SK-N-SH (cell line): ENCODE measurements around the gene CAPS2. TPM values are rescaled to one million over a fixed set of nuclear protein-coding genes. Genes with fewer than 3 reads are reported as not detected.

Experiments used
- CTCF ChIA-PET: fragments of 300-600, 350-600 bp; formaldehyde crosslinking; extraction: SDS; loops from one replicate; lab custom pipeline; 2021; lab: Yijun Ruan, JAX
- POLR2A ChIA-PET: fragments of 350-600 bp; sonication (Branson Sonifier 250); formaldehyde crosslinking; extraction: SDS; loops from one replicate; lab custom pipeline; 2020; ENCODE audit warnings: antibody characterized with exemption, inconsistent platforms; lab: Yijun Ruan, JAX
- DNase-seq: peaks from one replicate; pipeline ENCODE4 v3.0.0; 2012
- H2AFZ ChIP-seq: fragments of 200-600 bp; sonication (generic); 2 replicates; pipeline ENCODE4 v1.8.1; 2016; ENCODE audit warnings: antibody characterized with exemption, mild to moderate bottlenecking, low read depth
- H3F3A ChIP-seq: fragments of 200-600 bp; sonication (generic); replicated peaks from 2 replicates; pipeline ENCODE3; 2016; ENCODE audit warnings: antibody characterized with exemption, mild to moderate bottlenecking; ENCODE audit not compliant: insufficient read depth
- H3K27ac ChIP-seq, 2 experiments: fragments of 200-500 bp in 1 of 2; fragments of 200-600 bp in 1 of 2; sonication (Bioruptor generic) in 1 of 2; sonication (generic), shearing (Covaris generic) in 1 of 2; 2 replicates each; pipeline versions ENCODE4 v1.5.1 to v1.6.1; 2014 to 2016; ENCODE audit warnings: low read depth in 2 of 2, inconsistent platforms in 1 of 2, low read length in 1 of 2, mild to moderate bottlenecking in 1 of 2, mixed read lengths in 1 of 2
- H3K27me3 ChIP-seq: fragments of 200-600 bp; sonication (generic), shearing (Covaris generic); 2 replicates; pipeline ENCODE4 v1.6.1; 2016; ENCODE audit warnings: mixed run types; ENCODE audit not compliant: insufficient read depth
- H3K36me3 ChIP-seq, 2 experiments: fragments of 200-500 bp in 1 of 2; fragments of 200-600 bp in 1 of 2; sonication (Bioruptor generic) in 1 of 2; sonication (generic) in 1 of 2; replicated peaks in 1 of 2; 2 replicates each; pipeline versions ENCODE3 to v1.5.1; 2014 to 2016; ENCODE audit warnings: low read length in 1 of 2, mild to moderate bottlenecking in 1 of 2; ENCODE audit not compliant: insufficient read depth in 2 of 2, control insufficient read depth in 1 of 2
- H3K4me1 ChIP-seq, 2 experiments: fragments of 200-500 bp in 1 of 2; fragments of 200-600 bp in 1 of 2; sonication (Bioruptor generic) in 1 of 2; sonication (generic), shearing (Covaris generic) in 1 of 2; 2 replicates each; pipeline versions ENCODE4 v1.5.1 to v1.6.1; 2014 to 2016; ENCODE audit warnings: low read depth in 1 of 2, low read length in 1 of 2, mixed run types in 1 of 2; ENCODE audit not compliant: insufficient read depth in 2 of 2, control insufficient read depth in 1 of 2
- H3K4me2 ChIP-seq: fragments of 200-600 bp; sonication (generic), shearing (Covaris generic); 2 replicates; pipeline ENCODE4 v1.6.1; 2017; ENCODE audit warnings: mixed run types
- H3K4me3 ChIP-seq, 2 experiments: fragments of 200-500 bp in 1 of 2; fragments of 200-600 bp in 1 of 2; sonication (Bioruptor generic) in 1 of 2; sonication (generic), shearing (Covaris generic) in 1 of 2; 2 replicates each; pipeline versions ENCODE4 v1.5.1 to v1.8.1; 2014 to 2016; ENCODE audit warnings: low read depth in 2 of 2, inconsistent platforms in 1 of 2, low read length in 1 of 2, mild to moderate bottlenecking in 1 of 2, mixed read lengths in 1 of 2, moderate library complexity in 1 of 2
- H3K79me2 ChIP-seq: fragments of 200-600 bp; sonication (generic); 2 replicates; pipeline ENCODE4 v1.8.1; 2017; ENCODE audit warnings: mild to moderate bottlenecking; ENCODE audit not compliant: insufficient read depth
- H3K9ac ChIP-seq: fragments of 200-600 bp; sonication (generic); 2 replicates; pipeline ENCODE4 v1.6.1; 2017; ENCODE audit warnings: mixed run types
- H3K9me2 ChIP-seq: fragments of 200-600 bp; sonication (generic); 2 replicates; pipeline ENCODE4 v1.6.1; 2017; ENCODE audit warnings: mixed run types
- H3K9me3 ChIP-seq: fragments of 200-600 bp; sonication (generic); 2 replicates; pipeline ENCODE4 v1.6.1; 2017; ENCODE audit warnings: mixed run types, mild to moderate bottlenecking, moderate library complexity
- H4K20me1 ChIP-seq: fragments of 200-600 bp; sonication (generic); 2 replicates; pipeline ENCODE4 v1.6.1; 2017; ENCODE audit warnings: mild to moderate bottlenecking, mixed run types; ENCODE audit not compliant: insufficient read depth
- CHD2 ChIP-seq: fragments of 150-350 bp; IDR thresholded peaks from 2 replicates; pipeline ENCODE4 v1.6.1; 2018; ENCODE audit warnings: low read length; ENCODE audit not compliant: partially characterized antibody
- ELF1 ChIP-seq: IDR thresholded peaks from 2 replicates; pipeline ENCODE4 v1.4.0; 2012
- EP300 ChIP-seq, 2 experiments: IDR thresholded peaks; 2 replicates each; pipeline versions ENCODE4 v1.4.0 to v1.6.1; 2012; ENCODE audit warnings: borderline replicate concordance in 1 of 2, low read depth in 1 of 2, low read length in 1 of 2
- EZH2phosphoT487 ChIP-seq: fragments of 200-600 bp; sonication (generic); IDR thresholded peaks from 2 replicates; pipeline ENCODE4 v1.6.1; 2017; ENCODE audit warnings: low read depth, mixed run types, mild to moderate bottlenecking, antibody characterized with exemption, moderate library complexity, borderline replicate concordance
- FOSL2 ChIP-seq: IDR thresholded peaks from 2 replicates; pipeline ENCODE4 v1.4.0; 2012; ENCODE audit warnings: low read depth, mild to moderate bottlenecking, moderate library complexity, borderline replicate concordance
- FOXJ3 ChIP-seq: sonication (generic); formaldehyde crosslinking; IDR thresholded peaks from 2 replicates; pipeline ENCODE4 v1.5.1; 2020; ENCODE audit warnings: mild to moderate bottlenecking, missing genetic modification reagents
- FOXM1 ChIP-seq: IDR thresholded peaks from 2 replicates; pipeline ENCODE4 v1.4.0; 2012; ENCODE audit warnings: low read depth, mild to moderate bottlenecking
- IRF3 ChIP-seq: fragments of 150-350 bp; IDR thresholded peaks from 2 replicates; pipeline ENCODE4 v1.6.1; 2016; ENCODE audit warnings: mild to moderate bottlenecking, low read depth, low read length
- JUND ChIP-seq: IDR thresholded peaks from 2 replicates; pipeline ENCODE4 v1.4.0; 2012
- NRF1 ChIP-seq: IDR thresholded peaks from 2 replicates; pipeline ENCODE4 v1.6.1; 2012; ENCODE audit warnings: low read depth, mild to moderate bottlenecking, low read length
- POLR2AphosphoS5 ChIP-seq: IDR thresholded peaks from 2 replicates; pipeline ENCODE4 v1.6.1; 2012; ENCODE audit warnings: low read depth, low read length
- RAD21 ChIP-seq: IDR thresholded peaks from 2 replicates; pipeline ENCODE4 v1.6.1; 2012; ENCODE audit warnings: mild to moderate bottlenecking, low read length
- RFX5 ChIP-seq: IDR thresholded peaks from 2 replicates; pipeline ENCODE4 v1.6.1; 2012; ENCODE audit warnings: mild to moderate bottlenecking, improper control_type of control experiment, low read length
- RXRA ChIP-seq: IDR thresholded peaks from 2 replicates; pipeline ENCODE4 v1.4.0; 2012; ENCODE audit warnings: low read depth, mild to moderate bottlenecking, borderline replicate concordance
- TCF12 ChIP-seq: IDR thresholded peaks from 2 replicates; pipeline ENCODE4 v1.4.0; 2012
- TEAD4 ChIP-seq: IDR thresholded peaks from 2 replicates; pipeline ENCODE4 v1.4.0; 2012; ENCODE audit warnings: mild to moderate bottlenecking, borderline replicate concordance; ENCODE audit not compliant: insufficient read depth
- ZBTB33 ChIP-seq: IDR thresholded peaks from 2 replicates; pipeline ENCODE4 v1.4.0; 2012; ENCODE audit warnings: low read depth, borderline replicate concordance
- WGBS: methylation state at CpG from one replicate; pipeline ENCODE4 v1.1.6; 2017; ENCODE audit warnings: low lambda C conversion rate; 5-methylcytosine and 5-hydroxymethylcytosine counted together
- polyA plus RNA-seq, 3 experiments: library from polyadenylated mRNA; depleted of rRNA; stranded (reverse); fragments of >200 nt; gene quantifications; 2 replicates each; pipeline ENCODE4 v1.2.3, GENCODE V29; 2012
- TF ChIP-seq, protein P1 (sequence below): IDR thresholded peaks from 2 replicates; pipeline ENCODE4 v1.6.1; 2012; ENCODE audit warnings: mild to moderate bottlenecking, low read depth, low read length, moderate library complexity
- TF ChIP-seq, protein P2 (sequence below): IDR thresholded peaks from 2 replicates; pipeline ENCODE4 v1.4.0; 2012; ENCODE audit warnings: low read depth, borderline replicate concordance
- TF ChIP-seq, protein P3 (sequence below): fragments of 200-600 bp; sonication (generic); IDR thresholded peaks from 2 replicates; pipeline ENCODE4 v1.6.1; 2017; ENCODE audit warnings: antibody characterized with exemption, mild to moderate bottlenecking, moderate library complexity

CAPS2 gene
- polyA plus RNA-seq, 1 of the 3 experiments (the other 2 are of a cell fraction) = 5.7 TPM

DNA sequence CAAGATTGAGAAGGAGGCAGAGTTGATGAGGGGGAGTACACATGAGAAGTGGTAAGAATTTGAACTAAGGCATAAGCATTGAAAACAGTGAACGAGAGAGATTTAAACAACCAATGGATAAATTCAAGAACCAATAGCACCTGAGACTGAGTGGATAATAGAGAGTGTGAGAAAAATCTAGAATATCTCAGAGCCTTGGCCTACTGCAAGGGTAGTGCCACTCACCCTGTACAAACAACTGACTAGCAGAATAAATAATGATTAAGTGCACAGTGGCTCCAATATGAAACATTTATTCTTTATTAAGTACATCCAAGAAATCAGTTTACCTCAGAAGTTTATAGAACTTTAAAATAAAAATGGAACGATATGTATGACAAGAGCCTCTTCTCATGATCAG, 54.4 kb downstream of the CAPS2 start:
- H3K4me3 ChIP-seq = no peak overlapping the region
- H3K4me1 ChIP-seq = no peaks in the 10 kb centered on the region
- no peaks in the 10 kb centered on the region for H4K20me1 ChIP-seq
- 0 out of 2 replicates have a peak, but pooled peaks cover 3% of the 10 kb centered on the region for H3K9me2 ChIP-seq
- POLR2A ChIA-PET = no interaction called here
- TF ChIP-seq POLR2AphosphoS5 = no peak
- no peak for TF ChIP-seq RAD21
- no peak for TF ChIP-seq ELF1
- TF ChIP-seq, protein P1, sequence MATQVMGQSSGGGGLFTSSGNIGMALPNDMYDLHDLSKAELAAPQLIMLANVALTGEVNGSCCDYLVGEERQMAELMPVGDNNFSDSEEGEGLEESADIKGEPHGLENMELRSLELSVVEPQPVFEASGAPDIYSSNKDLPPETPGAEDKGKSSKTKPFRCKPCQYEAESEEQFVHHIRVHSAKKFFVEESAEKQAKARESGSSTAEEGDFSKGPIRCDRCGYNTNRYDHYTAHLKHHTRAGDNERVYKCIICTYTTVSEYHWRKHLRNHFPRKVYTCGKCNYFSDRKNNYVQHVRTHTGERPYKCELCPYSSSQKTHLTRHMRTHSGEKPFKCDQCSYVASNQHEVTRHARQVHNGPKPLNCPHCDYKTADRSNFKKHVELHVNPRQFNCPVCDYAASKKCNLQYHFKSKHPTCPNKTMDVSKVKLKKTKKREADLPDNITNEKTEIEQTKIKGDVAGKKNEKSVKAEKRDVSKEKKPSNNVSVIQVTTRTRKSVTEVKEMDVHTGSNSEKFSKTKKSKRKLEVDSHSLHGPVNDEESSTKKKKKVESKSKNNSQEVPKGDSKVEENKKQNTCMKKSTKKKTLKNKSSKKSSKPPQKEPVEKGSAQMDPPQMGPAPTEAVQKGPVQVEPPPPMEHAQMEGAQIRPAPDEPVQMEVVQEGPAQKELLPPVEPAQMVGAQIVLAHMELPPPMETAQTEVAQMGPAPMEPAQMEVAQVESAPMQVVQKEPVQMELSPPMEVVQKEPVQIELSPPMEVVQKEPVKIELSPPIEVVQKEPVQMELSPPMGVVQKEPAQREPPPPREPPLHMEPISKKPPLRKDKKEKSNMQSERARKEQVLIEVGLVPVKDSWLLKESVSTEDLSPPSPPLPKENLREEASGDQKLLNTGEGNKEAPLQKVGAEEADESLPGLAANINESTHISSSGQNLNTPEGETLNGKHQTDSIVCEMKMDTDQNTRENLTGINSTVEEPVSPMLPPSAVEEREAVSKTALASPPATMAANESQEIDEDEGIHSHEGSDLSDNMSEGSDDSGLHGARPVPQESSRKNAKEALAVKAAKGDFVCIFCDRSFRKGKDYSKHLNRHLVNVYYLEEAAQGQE = no peak
- no peak for TF ChIP-seq FOXJ3 (CRISPR knock-in tag)
- no peak for TF ChIP-seq ZBTB33
- TF ChIP-seq TEAD4 = no peak
- TF ChIP-seq TCF12 = no peak
- TF ChIP-seq, protein P2, sequence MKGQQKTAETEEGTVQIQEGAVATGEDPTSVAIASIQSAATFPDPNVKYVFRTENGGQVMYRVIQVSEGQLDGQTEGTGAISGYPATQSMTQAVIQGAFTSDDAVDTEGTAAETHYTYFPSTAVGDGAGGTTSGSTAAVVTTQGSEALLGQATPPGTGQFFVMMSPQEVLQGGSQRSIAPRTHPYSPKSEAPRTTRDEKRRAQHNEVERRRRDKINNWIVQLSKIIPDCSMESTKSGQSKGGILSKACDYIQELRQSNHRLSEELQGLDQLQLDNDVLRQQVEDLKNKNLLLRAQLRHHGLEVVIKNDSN = no peak
- TF ChIP-seq FOXM1 = no peak
- no peak for TF ChIP-seq EZH2phosphoT487
- no peak for TF ChIP-seq FOSL2
- TF ChIP-seq JUND = no peak
- TF ChIP-seq RFX5 = no peak
- TF ChIP-seq NRF1 = no peak
- no peak for TF ChIP-seq IRF3
- TF ChIP-seq CHD2 = no peak
- TF ChIP-seq, protein P3, sequence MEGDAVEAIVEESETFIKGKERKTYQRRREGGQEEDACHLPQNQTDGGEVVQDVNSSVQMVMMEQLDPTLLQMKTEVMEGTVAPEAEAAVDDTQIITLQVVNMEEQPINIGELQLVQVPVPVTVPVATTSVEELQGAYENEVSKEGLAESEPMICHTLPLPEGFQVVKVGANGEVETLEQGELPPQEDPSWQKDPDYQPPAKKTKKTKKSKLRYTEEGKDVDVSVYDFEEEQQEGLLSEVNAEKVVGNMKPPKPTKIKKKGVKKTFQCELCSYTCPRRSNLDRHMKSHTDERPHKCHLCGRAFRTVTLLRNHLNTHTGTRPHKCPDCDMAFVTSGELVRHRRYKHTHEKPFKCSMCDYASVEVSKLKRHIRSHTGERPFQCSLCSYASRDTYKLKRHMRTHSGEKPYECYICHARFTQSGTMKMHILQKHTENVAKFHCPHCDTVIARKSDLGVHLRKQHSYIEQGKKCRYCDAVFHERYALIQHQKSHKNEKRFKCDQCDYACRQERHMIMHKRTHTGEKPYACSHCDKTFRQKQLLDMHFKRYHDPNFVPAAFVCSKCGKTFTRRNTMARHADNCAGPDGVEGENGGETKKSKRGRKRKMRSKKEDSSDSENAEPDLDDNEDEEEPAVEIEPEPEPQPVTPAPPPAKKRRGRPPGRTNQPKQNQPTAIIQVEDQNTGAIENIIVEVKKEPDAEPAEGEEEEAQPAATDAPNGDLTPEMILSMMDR = no peak
- TF ChIP-seq EP300 (IDR thresholded peaks at IDR 0.05; ENCODE audit: borderline replicate concordance in 1 of 2, low read depth in 1 of 2, low read length in 1 of 2) = no peak
- TF ChIP-seq RXRA = no peak
- TF ChIP-seq, all 33 proteins: peak for 0
- Histone ChIP-seq H3K79me2 (no peaks in the 10 kb centered on the region), H3K36me3 (no peaks in the 10 kb centered on the region), H3K4me2 (no peak overlapping the region), H3K9me3 (no peaks in the 10 kb centered on the region), H3K27ac (no peak overlapping the region), H3K9ac (no peak overlapping the region), H3K27me3 (no peaks in the 10 kb centered on the region), H3F3A (no peaks in the 10 kb centered on the region), H2AFZ (no peak overlapping the region)
- DNase-seq = no peak
- CTCF ChIA-PET = no interaction called here
- 73% methylated on average over 2 of the region's 2 CpGs for WGBS
